ENCODE measurements around the gene TNFRSF14. TPM values are rescaled to one million over a fixed set of nuclear protein-coding genes. Genes with fewer than 3 reads are reported as not detected.

TNFRSF14 gene
- total and polyA plus RNA-seq, 9 of the 15 experiments (the other 6 are each of a cell fraction or from before 2014, with no cell fraction given): 0.11 to 2.3 (median 0.68) TPM; not detected in 2

DNA sequence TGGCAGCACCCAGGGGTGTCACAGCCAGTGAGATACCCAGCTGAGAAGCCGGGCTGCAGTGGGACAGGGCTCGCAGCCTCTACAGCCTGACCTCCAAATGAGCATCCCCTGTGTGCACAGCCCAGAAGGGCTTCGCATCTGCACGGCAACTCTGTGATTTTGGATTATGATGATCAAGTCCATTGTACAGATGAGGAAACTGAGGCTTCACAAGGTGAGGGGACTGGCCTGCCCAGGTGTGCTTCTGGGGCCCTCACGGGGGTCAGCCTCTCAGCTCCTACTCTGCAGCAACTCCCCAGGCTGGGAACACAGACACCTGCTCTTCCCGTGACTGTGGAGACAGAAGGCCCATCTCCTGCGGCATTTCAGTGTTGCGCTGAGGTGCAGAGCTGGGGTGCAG lies 17.3 kb upstream of the TNFRSF14 start:
- no peak overlapping the region for H2AFZ ChIP-seq (ENCODE audit: low read depth, low read length)
- H3K4me1 ChIP-seq (replicated peaks in 1 of 2; ENCODE audit: control insufficient read depth in 2 of 2, insufficient read depth in 2 of 2, low read length in 2 of 2): peaks cover 33 to 78% of the 10 kb centered on the region in 2 experiments
- H3K9me1 ChIP-seq (ENCODE audit: control insufficient read depth, insufficient read depth, low read length): peaks cover 3% of the 10 kb centered on the region
- no peak overlapping the region for H3K27ac ChIP-seq (ENCODE audit: extremely low read depth, low read depth, low read length)
- ATAC-seq (no peak), FAIRE-seq (no peak), DNase-seq (ENCODE audit: extremely low read depth in 1 of 4, low spot score in 3 of 4) (no peak)
- H3K36me3 ChIP-seq (ENCODE audit: control insufficient read depth, insufficient read depth, low read length): no peaks in the 10 kb centered on the region
- H3K9ac ChIP-seq (ENCODE audit: insufficient read depth in 1 of 2, low read depth in 2 of 2, low read length in 2 of 2): no peak overlapping the region
- intact Hi-C loops (cut with micrococcal nuclease): no loop called here
- TF ChIP-seq FOXM1 (IDR thresholded peaks at IDR 0.05; ENCODE audit: low read depth) (no peak), FOXM1 (CRISPR knock-in tag; IDR thresholded peaks at IDR 0.05; ENCODE audit: low read depth) (no peak), PTBP1 (IDR thresholded peaks at IDR 0.05; ENCODE audit: low read depth, low read length) (0 out of 2 replicates have a peak, but pooled peaks have one; percentile 13), MTA2 (IDR thresholded peaks at IDR 0.05; ENCODE audit: low read depth) (no peak), KDM1A (IDR thresholded peaks at IDR 0.05) (peak in 1 of 2 experiments; percentile 41; a peak in 2 of 4 replicates), HNRNPLL (IDR thresholded peaks at IDR 0.05; ENCODE audit: low read depth, low read length, poor library complexity, severe bottlenecking) (no peak), ZNF408 (CRISPR knock-in tag; IDR thresholded peaks at IDR 0.05; ENCODE audit: low read depth) (no peak), ZNF586 (CRISPR knock-in tag; conservative IDR thresholded peaks at IDR 0.05) (no peak), NR2F6 (CRISPR knock-in tag; IDR thresholded peaks at IDR 0.05) (no peak), SPI1 (IDR thresholded peaks at IDR 0.05; ENCODE audit: borderline replicate concordance, low read depth, low read length) (no peak), BCOR (IDR thresholded peaks at IDR 0.05) (peak; percentile 83), SMARCA5 (IDR thresholded peaks at IDR 0.05) (peak; percentile 30; the same call in 1 of the 2 replicates)
- no peak overlapping the region for H3K4me2 ChIP-seq (ENCODE audit: insufficient read depth, low read length)
- H3K79me2 ChIP-seq (ENCODE audit: control insufficient read depth, insufficient read depth, low read length): no peaks in the 10 kb centered on the region
- H3K4me3 ChIP-seq: no peak overlapping the region
- 31% methylated on average over 8 of the region's 8 CpGs for WGBS (ENCODE audit: insufficient coverage, low coverage, missing lambda C conversion rate)
- in situ Hi-C loops (cut with MboI): loop anchor here (5.0 to 25.0 kb wide), 2 partner anchors 127 to 352 kb away; partner anchors contain the start of genes FAAP20 and PEX10
- no TSS peak for BruUV-seq (replicated peaks)
- H4K20me1 ChIP-seq (replicated peaks; ENCODE audit: control insufficient read depth, insufficient read depth, low read length): no peaks in the 10 kb centered on the region
- no peaks in the 10 kb centered on the region for H3K9me3 ChIP-seq (replicated peaks; ENCODE audit: control insufficient read depth, insufficient read depth, low read depth, low read length)
- ChIA-PET POLR2A (interaction anchor here (0.5 to 0.7 kb wide), 3 partner anchors 18 to 318 kb away, joined by 3 to 4 read pairs (median 3); no protein-coding TSS in a partner anchor), CTCF (ENCODE audit: low intra/inter-chr PET ratio) (no interaction called here)
- peaks cover 10 to 38% of the 10 kb centered on the region in 2 experiments; a peak in 4 of 5 replicates for H3K27me3 ChIP-seq (ENCODE audit: control insufficient read depth in 2 of 2, insufficient read depth in 2 of 2, low read length in 2 of 2)
